HepG2 (cell line): Measurements from ENCODE around the gene GAS2L2. TPM values are rescaled to one million over a fixed set of nuclear protein-coding genes. Genes with fewer than 3 reads are reported as not detected.

ENCODE experiments used
- ATAC-seq: fragments of 200-7000 bp; cut with Tn5 transposase; 3 replicates; pipeline ENCODE4 v1.9.1; 2020; ENCODE audit warnings: mild to moderate bottlenecking, moderate library complexity
- BruUV-seq: library from RNA; stranded (reverse); fragments of 400-500 nt; replicated peaks from 2 replicates; lab custom pipeline; 2021; lab: Mats Ljungman, UMichigan
- CTCF ChIA-PET: fragments of 300-600 bp; formaldehyde crosslinking; extraction: SDS; loops from one replicate; lab custom pipeline; 2021; ENCODE audit warnings: low total read pairs, inconsistent platforms, low intra/inter-chr PET ratio; lab: Yijun Ruan, JAX
- POLR2A ChIA-PET: fragments of 350-600 bp; sonication (Branson Sonifier 250); formaldehyde crosslinking; loops from one replicate; lab custom pipeline; 2020; ENCODE audit warnings: antibody characterized with exemption, inconsistent platforms; lab: Yijun Ruan, JAX
- DNase-seq: peaks from one replicate; pipeline ENCODE4 v3.0.0-alpha.2; 2015; ENCODE audit warnings: low spot score
- FAIRE-seq: peaks from 3 replicates; lab custom pipeline; 2011; peaks lifted over from hg19 to GRCh38; lab: Jason Lieb, UNC
- H2AFZ ChIP-seq: one replicate; pipeline ENCODE4 v1.6.1; 2011; ENCODE audit warnings: low read length, inconsistent platforms
- H3K27ac ChIP-seq: fragments of 300-600 bp; 3 replicates; pipeline ENCODE4 v1.8.0; 2011; ENCODE audit warnings: mixed run types, mild to moderate bottlenecking, mixed read lengths, low read length, inconsistent platforms; ENCODE audit not compliant: insufficient read depth; ENCODE audit errors: extremely low read length
- H3K27me3 ChIP-seq, 2 experiments: fragments of 200-600 bp in 1 of 2; 2 replicates in 1 of 2; 3 replicates in 1 of 2; pipeline versions ENCODE4 v1.6.0 to v1.8.0; 2011; ENCODE audit warnings: low read length in 2 of 2, mild to moderate bottlenecking in 2 of 2, moderate library complexity in 2 of 2, inconsistent platforms in 1 of 2; ENCODE audit not compliant: insufficient read depth in 2 of 2, control insufficient read depth in 1 of 2
- H3K36me3 ChIP-seq, 2 experiments: fragments of 200-600 bp in 1 of 2; replicated peaks in 1 of 2; 2 replicates in 1 of 2; 3 replicates in 1 of 2; pipeline versions ENCODE4 v1.5.1 to v1.8.0; 2011; ENCODE audit warnings: low read length in 2 of 2, inconsistent platforms in 1 of 2; ENCODE audit not compliant: insufficient read depth in 2 of 2, control insufficient read depth in 1 of 2
- H3K4me1 ChIP-seq: 2 replicates; pipeline ENCODE4 v1.5.1; 2012; ENCODE audit warnings: low read length, inconsistent platforms; ENCODE audit not compliant: insufficient read depth
- H3K4me2 ChIP-seq: 2 replicates; pipeline ENCODE4 v1.6.0; 2011; ENCODE audit warnings: low read depth, low read length, inconsistent platforms
- H3K4me3 ChIP-seq, 3 experiments: fragments of 200-600 bp in 1 of 3; sonication (generic), shearing (Covaris generic) in 1 of 3; replicated peaks in 1 of 3; 2 replicates each; pipeline ENCODE4 v1.5.1; 2011 to 2016; ENCODE audit warnings: low read length in 3 of 3, inconsistent platforms in 2 of 3, low read depth in 2 of 3, mild to moderate bottlenecking in 2 of 3, control low read depth in 1 of 3, mixed read lengths in 1 of 3; ENCODE audit not compliant: insufficient read depth in 1 of 3
- H3K79me2 ChIP-seq: one replicate; pipeline ENCODE4 v1.6.1; 2011; ENCODE audit warnings: low read length, inconsistent platforms; ENCODE audit not compliant: insufficient read depth
- H3K9ac ChIP-seq: 2 replicates; pipeline ENCODE4 v1.6.0; 2011; ENCODE audit warnings: mild to moderate bottlenecking, low read depth, low read length, inconsistent platforms; ENCODE audit not compliant: insufficient read depth
- H3K9me3 ChIP-seq: 2 replicates; pipeline ENCODE4 v1.5.1; 2012; ENCODE audit warnings: mild to moderate bottlenecking, low read length
- H4K20me1 ChIP-seq: 2 replicates; pipeline ENCODE4 v1.6.0; 2011; ENCODE audit warnings: inconsistent platforms, mild to moderate bottlenecking, low read length, moderate library complexity; ENCODE audit not compliant: insufficient read depth
- EZH2 ChIP-seq: conservative IDR thresholded peaks from 2 replicates; pipeline ENCODE4 v1.6.1; 2012; ENCODE audit warnings: mild to moderate bottlenecking, low read depth, low read length, moderate library complexity
- FOXP4 ChIP-seq: sonication (generic); formaldehyde crosslinking; IDR thresholded peaks from 2 replicates; pipeline ENCODE4 v1.4.0; 2020; ENCODE audit warnings: missing genetic modification reagents
- ZEB1 ChIP-seq: IDR thresholded peaks from 2 replicates; pipeline ENCODE4 v1.6.1; 2012; ENCODE audit warnings: mild to moderate bottlenecking, low read depth, inconsistent platforms; ENCODE audit not compliant: insufficient replicate concordance
- ZFP36L1 ChIP-seq: sonication (generic); formaldehyde crosslinking; IDR thresholded peaks from 2 replicates; pipeline ENCODE4 v1.8.0; 2022; ENCODE audit warnings: mild to moderate bottlenecking, missing genetic modification reagents, moderate library complexity
- ZMYM3 ChIP-seq: sonication (generic); formaldehyde crosslinking; IDR thresholded peaks from 2 replicates; pipeline ENCODE4 v1.5.1; 2020; ENCODE audit warnings: mild to moderate bottlenecking, missing genetic modification reagents
- WGBS: methylation state at CpG from one replicate; pipeline ENCODE4 v1.1.6; 2017; ENCODE audit warnings: low lambda C conversion rate; 5-methylcytosine and 5-hydroxymethylcytosine counted together
- in situ Hi-C: cut with HindIII; loops from 2 replicates; pipeline ENCODE4 v1.10.0; 2017; ENCODE audit warnings: low pct_unique_long_range_greater_than_20kb; ENCODE audit not compliant: extremely low pct_ligation_motif_present
- intact Hi-C: fragments of 100-400 bp; cut with micrococcal nuclease; formaldehyde crosslinking; loops from one replicate; pipeline ENCODE4 v1.10.0; 2022; ENCODE audit not compliant: unreplicated experiment
- polyA plus RNA-seq, 8 experiments: library from polyadenylated mRNA; depleted of rRNA in 3 of 8; stranded (reverse) in 7 of 8; unstranded in 1 of 8; fragments of >200 nt; fragmentation: Illumina TruSeq in 4 of 8; extraction: Trizol in 4 of 8; gene quantifications; 2 replicates each; pipeline versions ENCODE4 v1.2.1 to v1.2.3, GENCODE V29; 2011 to 2016; ENCODE audit warnings: low read depth in 4 of 8, missing spikeins in 1 of 8, mixed read lengths in 1 of 8; ENCODE audit not compliant: insufficient read depth in 1 of 8
- total RNA-seq, 5 experiments: library from RNA; depleted of rRNA; stranded (reverse); fragments of >200 nt; fragmentation: Illumina TruSeq; extraction: Trizol; gene quantifications; 2 replicates each; pipeline ENCODE4 v1.2.3, GENCODE V29; 2016; ENCODE audit warnings: low read depth in 1 of 5

The GAS2L2 gene
- total and polyA plus RNA-seq, 2 of the 13 experiments (the other 11 are each of a cell fraction or from before 2014, with no cell fraction given) = not detected

GRCh38 chr17:35774499-35774898, 21.5 kb upstream of the GAS2L2 start:
- Histone ChIP-seq H4K20me1 (no peaks in the 10 kb centered on the region), H3K4me3 (no peak overlapping the region), H3K9me3 (no peaks in the 10 kb centered on the region), H2AFZ (no peak overlapping the region), H3K9ac (no peak overlapping the region), H3K27me3 (peaks cover 1 to 55% of the 10 kb centered on the region in 2 experiments; a peak in 3 of 5 replicates), H3K4me2 (no peak overlapping the region), H3K36me3 (no peaks in the 10 kb centered on the region), H3K27ac (no peak overlapping the region), H3K79me2 (no peaks in the 10 kb centered on the region), H3K4me1 (no peaks in the 10 kb centered on the region)
- ChIA-PET POLR2A (no interaction called here), CTCF (no interaction called here)
- intact Hi-C loops (no loop called here), in situ Hi-C loops (no loop called here)
- FAIRE-seq (no peak), DNase-seq (no peak), ATAC-seq (no peak)
- WGBS = 33% methylated on average over 3 of the region's 5 CpGs
- no TSS peak for BruUV-seq
- TF ChIP-seq EZH2 (0 out of 2 replicates have a peak, but pooled peaks have one; percentile 31), ZFP36L1 (no peak)

DNA sequence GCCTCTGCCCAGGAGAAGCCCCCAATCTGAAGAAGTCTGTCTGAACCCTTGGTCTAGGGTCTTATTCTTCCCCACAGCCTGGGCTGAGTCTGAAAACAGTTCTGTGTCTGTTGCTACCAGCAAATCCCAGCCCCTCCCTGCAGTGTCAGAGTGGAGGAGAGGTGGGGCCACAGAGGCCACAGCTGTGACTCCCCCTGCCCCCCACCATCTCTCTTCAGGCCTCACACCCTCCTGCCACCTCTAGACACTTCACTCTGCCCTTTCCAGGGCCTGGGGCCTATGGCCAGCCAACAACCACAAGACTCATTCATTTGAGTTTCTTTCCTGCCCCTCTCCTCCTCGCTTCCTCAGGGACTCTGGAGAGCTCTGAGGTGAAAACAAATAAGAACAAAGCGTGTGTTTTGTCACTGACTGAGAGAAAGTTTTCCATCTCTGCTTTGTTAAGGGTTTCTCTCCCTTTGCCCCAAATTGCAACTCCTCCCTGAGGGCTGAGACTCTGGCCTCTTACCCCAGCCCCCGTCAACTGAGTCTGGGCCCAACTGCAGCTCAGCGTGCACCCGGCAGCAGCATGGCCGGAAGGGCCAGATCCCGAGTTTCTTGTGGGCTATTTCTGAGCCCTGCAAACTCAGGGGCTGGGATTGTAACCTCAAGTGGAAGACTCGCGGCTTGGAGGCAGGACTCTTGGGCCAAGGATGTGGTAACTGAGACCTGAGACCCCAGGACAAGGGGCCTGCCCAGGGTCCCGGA, 20.8 kb upstream of the GAS2L2 start:
- WGBS = 10% methylated on average over 3 of the region's 10 CpGs
- no peak for DNase-seq
- H3K27me3 ChIP-seq = peaks cover 1 to 51% of the 10 kb centered on the region in 2 experiments; a peak in 3 of 5 replicates
- no peak overlapping the region for H3K4me3 ChIP-seq
- in situ Hi-C loops = no loop called here
- no TSS peak for BruUV-seq
- no peak overlapping the region for H2AFZ ChIP-seq
- no peaks in the 10 kb centered on the region for H3K36me3 ChIP-seq
- ATAC-seq = peak; percentile 30
- intact Hi-C loops = no loop called here
- no peaks in the 10 kb centered on the region for H3K4me1 ChIP-seq
- H3K9me3 ChIP-seq = no peaks in the 10 kb centered on the region
- no peak overlapping the region for H3K9ac ChIP-seq
- H3K4me2 ChIP-seq = no peak overlapping the region
- no peak for TF ChIP-seq ZMYM3 (CRISPR knock-in tag)
- no peak for TF ChIP-seq FOXP4 (CRISPR knock-in tag)
- no peak for TF ChIP-seq ZEB1
- H3K79me2 ChIP-seq = no peaks in the 10 kb centered on the region
- ChIA-PET POLR2A (no interaction called here), CTCF (no interaction called here)
- no peaks in the 10 kb centered on the region for H4K20me1 ChIP-seq
- no peak overlapping the region for H3K27ac ChIP-seq
- no peak for FAIRE-seq
